SU-DHL-6 (cell line): ENCODE measurements around the gene SIRT7.

ENCODE experiments used
- EZH2phosphoT487 ChIP-seq: fragments of 200-600 bp; sonication (generic), shearing (Covaris generic); conservative IDR thresholded peaks from 2 replicates; pipeline ENCODE4 v1.6.1; 2018; ENCODE audit warnings: mild to moderate bottlenecking, antibody characterized with exemption, low read length, moderate library complexity, mixed read lengths
- TF ChIP-seq, protein P1 (sequence below): fragments of 200-600 bp; sonication (generic); IDR thresholded peaks from one replicate; pipeline ENCODE4 v1.5.1; 2017; ENCODE audit warnings: antibody characterized with exemption, mild to moderate bottlenecking, low read length, moderate library complexity; ENCODE audit not compliant: insufficient read depth, poor library complexity, severe bottlenecking

DNA sequence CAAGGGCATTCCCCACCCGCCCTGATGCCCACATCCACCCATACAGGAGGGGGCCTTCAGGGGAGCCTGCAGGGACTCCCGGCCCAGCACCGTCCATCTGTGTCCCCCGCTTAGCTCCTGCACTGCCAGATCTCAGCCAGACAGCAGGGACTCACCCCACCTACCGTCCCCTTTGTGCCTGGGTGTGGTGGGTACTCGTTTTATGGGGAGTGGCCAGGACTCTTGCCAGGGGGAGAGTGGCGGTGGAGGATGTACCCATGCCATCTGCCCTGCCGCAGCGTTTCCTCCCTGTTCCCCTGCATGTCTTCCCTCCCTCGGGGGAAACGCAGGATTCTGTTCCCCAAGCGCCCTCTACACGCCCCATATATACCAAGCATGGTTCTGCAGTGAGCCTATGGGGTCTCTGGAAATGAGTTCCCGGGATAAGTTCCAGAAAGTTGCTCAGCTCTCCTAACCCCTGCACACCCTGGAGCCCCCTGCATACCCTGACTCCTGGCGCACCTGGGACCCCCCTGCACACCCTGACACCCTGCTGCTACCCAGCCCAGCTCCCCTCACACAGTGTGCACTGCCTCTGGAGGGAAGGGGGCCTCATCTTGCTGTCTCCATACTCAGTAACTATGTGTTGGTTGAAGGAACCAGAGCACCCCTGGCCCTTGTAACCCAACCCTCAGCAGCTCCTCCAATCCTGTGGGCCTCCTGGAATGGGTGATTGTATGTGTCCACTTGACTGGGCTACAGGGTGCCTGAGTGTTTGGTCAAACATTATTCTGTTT is 13.8 kb upstream of the SIRT7 start:
- TF ChIP-seq, protein P1, sequence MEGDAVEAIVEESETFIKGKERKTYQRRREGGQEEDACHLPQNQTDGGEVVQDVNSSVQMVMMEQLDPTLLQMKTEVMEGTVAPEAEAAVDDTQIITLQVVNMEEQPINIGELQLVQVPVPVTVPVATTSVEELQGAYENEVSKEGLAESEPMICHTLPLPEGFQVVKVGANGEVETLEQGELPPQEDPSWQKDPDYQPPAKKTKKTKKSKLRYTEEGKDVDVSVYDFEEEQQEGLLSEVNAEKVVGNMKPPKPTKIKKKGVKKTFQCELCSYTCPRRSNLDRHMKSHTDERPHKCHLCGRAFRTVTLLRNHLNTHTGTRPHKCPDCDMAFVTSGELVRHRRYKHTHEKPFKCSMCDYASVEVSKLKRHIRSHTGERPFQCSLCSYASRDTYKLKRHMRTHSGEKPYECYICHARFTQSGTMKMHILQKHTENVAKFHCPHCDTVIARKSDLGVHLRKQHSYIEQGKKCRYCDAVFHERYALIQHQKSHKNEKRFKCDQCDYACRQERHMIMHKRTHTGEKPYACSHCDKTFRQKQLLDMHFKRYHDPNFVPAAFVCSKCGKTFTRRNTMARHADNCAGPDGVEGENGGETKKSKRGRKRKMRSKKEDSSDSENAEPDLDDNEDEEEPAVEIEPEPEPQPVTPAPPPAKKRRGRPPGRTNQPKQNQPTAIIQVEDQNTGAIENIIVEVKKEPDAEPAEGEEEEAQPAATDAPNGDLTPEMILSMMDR = no peak
- TF ChIP-seq EZH2phosphoT487 = no peak
